NCI-H510A treated with DMSO at 0.1 percent for 48 hours (cell line): Measurements from ENCODE around the gene GEMIN2.
A peak's percentile ranks its signal among the peaks of the same experiment; 100 is the strongest.
"Not testable (repeated sequence)": the region's sequence is repeated elsewhere in the genome, so short reads cannot be mapped to it uniquely, and the experiment has no call there.

Source experiments
- DNase-seq: peaks from one replicate; lab custom pipeline; 2025; lab: John Stamatoyannopoulos, UW

Gene GEMIN2, protein sequence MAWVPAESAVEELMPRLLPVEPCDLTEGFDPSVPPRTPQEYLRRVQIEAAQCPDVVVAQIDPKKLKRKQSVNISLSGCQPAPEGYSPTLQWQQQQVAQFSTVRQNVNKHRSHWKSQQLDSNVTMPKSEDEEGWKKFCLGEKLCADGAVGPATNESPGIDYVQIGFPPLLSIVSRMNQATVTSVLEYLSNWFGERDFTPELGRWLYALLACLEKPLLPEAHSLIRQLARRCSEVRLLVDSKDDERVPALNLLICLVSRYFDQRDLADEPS

DNA sequence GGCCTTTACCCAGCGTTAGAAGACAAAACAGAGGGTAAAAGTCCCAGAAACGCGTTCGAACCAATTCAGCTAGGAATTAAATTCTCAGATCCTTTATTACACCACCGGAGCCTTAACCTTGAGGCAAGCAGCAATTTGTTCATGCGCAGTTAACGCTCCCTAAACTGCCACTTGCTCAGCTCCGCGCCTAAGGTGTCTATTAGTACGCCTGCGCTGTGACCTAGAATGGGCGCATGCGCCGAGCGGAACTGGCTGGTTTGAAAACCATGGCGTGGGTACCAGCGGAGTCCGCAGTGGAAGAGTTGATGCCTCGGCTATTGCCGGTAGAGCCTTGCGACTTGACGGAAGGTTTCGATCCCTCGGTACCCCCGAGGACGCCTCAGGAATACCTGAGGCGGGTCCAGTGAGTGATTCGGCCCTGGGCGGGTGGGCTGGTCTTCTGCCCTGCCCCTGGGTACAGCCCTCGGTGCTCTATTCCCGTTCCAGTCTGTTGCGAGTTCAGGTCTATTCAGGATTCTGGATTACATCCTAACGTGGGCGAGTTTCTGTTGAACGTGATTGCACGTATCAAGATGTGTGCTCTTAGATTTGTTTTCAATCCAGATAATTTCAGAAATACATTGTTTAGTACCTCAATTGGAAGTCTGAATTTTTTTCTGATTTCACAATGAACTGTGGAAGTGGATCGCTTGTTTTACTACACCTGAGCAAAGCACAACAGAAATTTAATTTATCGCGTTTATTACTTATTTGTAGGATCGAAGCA is at the start of gene GEMIN2:
Gene GEMIN2 (plus strand): TSS at position 251 of the 766 bp plus-strand sequence. CDS start 16 bp downstream, at position 267.
- peak; percentile 93 for DNase-seq

DNA sequence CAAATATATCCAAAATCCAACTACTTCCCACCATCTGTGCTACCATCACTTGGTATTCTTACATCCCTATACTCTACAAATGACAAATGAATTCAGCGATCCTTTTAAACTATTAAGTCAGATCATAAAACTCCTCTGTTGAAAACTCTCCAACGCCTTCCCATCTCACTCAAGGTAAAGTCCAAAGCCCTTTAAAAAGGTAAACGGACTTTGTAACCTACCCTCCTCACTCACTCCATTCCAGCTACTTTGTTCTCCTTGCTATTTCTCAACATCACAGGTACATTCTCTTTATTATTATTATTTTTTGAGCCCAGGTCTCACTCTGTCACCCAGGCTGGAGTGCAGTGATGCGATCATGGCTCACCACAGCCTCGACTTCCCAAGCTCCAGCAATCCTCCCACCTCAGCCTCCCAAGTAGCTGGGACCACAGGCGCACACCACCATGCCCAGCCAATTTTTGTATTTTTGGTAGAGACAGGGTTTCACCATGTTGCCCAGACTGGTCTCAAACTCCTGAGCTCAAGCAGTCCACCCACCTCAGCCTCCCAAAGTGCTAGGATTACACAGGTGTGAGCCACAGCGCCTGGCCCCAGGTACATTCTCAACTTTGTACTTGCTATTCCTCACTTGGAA is 44.8 kb upstream of the GEMIN2 start:
- DNase-seq, result not testable (repeated sequence)

GRCh38 chr14:39069923-39070322 is 44.2 kb upstream of the GEMIN2 start:
- DNase-seq, result no peak

- DNase-seq, result no peak
Measured at GRCh38 chr14:39071096-39071495, 43.0 kb upstream of the GEMIN2 start.

DNA sequence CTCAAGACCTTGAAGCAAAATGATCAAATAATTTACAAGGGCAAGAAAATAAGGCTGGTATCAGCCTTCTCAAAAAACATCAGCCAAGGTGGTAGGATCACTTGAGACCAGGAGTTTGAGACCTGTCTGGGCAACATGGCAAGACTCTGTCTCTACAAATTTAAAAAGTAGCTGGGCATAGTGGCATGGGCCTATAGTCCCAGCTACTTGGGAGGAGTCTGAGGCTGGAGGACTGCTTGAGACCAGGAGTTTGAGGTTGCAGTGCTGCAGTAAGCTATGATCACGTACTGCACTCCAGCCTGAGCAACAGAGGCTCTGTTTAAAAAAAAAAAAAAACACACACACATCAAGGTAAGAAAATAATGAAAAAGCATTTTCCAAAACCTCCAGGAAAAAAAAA is 33.2 kb upstream of the GEMIN2 start:
- DNase-seq, result no peak

DNA sequence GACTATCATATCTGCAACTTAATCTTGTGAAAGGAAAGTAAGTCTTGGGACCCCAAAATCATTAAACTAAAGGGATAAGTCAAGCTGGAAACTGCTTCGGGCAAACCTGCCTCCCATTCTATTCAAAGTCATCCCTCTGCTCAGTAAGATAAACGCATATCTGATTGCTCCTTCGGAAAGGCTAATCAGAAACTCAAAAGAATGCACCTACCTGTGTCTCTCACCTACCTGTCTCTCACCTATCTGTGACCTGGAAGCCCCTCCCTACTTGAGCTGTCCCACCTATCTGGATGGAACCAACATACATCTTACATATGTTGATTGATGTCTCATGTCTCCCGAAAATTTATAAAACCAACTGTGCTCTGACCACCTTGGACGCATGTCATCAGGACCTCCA is 31.0 kb upstream of the GEMIN2 start:
- no peak for DNase-seq

DNA sequence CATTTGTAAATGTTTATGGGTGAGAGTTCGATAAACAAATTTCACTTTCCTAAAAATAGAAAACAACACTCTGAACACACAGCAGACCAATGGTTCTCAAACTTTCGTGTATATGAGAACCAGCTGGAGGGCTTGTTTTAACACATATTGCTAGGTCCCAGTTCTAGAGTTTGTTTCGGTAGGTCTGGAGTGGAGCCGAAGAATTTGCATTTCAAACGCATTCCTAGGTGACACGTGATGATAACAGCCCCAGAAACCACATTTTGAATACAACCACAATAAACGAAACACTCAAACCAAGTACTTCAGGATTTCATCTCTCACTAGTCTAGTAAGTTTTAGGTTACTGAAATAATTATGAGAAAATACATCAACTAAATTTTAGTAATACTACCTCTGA is 28.2 kb upstream of the GEMIN2 start:
- no peak for DNase-seq

GRCh38 chr14:39087493-39087892 is 26.6 kb upstream of the GEMIN2 start:
- DNase-seq, result no peak

DNA sequence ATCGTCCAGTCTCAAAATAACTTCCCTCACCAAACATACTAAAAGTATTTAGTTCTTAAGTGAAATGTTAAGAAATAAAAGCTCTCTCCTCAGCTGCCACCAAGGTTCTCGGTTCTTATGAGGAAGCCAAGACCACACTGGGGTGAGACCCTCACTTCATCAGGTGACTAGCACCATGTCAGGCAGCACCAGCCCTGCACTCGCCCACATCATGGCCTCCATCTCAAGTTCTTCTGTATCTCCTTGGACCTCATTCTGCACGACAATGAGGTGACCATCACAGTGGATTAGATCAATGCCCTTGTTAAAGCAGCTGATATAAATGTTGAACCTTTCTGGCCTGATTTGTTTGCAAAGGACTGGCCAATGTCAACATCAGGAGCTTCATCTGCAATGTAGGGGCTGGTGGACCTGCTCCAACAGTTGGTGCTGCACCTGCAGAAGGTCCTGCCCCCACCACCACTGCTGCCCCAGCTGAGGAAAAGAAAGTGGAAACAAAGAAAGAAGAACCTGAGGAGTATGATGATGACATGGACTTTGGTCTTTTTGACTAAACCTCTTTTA is 23.5 kb upstream of the GEMIN2 start:
- DNase-seq, result no peak

GRCh38 chr14:39091716-39092115 is 22.4 kb upstream of the GEMIN2 start:
- DNase-seq, result no peak

DNA sequence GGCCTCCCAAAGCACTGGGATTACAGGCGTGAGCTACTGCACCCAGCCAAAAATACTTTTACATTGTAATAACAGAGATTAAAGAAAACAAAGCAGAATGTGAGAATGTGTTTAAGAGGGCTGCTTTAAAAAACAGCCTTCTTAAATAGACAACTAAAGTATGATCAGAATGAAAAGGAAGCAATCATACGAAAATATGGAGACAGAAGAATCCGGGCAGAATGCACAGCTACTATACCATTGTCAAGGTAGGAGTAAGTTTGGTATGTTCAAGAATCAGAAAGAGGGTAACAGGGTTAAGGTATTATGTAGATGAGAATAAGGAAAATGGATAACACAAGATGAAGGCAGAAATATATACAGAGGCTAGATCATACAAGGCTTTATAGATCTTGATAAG is 19.6 kb upstream of the GEMIN2 start:
- no peak for DNase-seq

DNA sequence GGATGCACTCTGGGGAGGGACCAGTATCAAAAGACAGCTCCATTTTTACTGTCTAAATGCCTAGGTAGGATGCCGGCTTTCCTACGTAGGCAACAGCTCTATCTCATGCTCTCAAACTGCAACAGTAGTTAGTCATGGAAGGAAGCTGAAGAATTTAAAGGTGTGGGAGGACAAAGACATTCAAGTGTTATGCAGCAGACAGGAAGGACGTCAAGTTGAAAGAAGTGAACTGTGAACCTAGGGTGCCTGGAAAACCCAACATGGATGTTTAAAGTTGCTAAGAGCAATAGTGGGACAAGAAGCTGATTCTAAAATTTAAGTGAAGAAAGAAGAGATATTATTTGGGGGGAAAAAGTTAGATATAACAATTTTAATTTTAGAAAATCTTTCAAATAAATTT is 17.0 kb upstream of the GEMIN2 start:
- DNase-seq, result no peak

- not testable (repeated sequence) for DNase-seq
Measured at GRCh38 chr14:39099215-39099614, 14.9 kb upstream of the GEMIN2 start.

DNA sequence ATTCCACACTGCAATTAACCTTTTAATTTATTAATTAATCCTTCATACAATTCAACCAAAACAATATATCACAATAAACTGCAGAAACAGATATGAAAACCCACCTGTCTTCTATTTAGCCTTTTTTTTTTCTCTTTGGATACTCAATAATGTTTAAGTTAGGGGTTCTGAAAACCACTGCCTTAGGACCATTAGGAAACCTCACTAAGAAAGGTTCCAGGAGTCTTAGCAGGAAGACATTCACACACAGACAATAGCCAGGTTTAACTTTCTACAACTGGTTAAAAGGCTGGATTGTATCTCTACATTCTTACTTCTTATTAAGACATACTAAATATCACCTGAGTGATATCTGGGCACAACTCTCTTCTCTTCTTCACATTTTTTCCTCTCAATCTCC is 14.4 kb upstream of the GEMIN2 start:
- no peak for DNase-seq

DNA sequence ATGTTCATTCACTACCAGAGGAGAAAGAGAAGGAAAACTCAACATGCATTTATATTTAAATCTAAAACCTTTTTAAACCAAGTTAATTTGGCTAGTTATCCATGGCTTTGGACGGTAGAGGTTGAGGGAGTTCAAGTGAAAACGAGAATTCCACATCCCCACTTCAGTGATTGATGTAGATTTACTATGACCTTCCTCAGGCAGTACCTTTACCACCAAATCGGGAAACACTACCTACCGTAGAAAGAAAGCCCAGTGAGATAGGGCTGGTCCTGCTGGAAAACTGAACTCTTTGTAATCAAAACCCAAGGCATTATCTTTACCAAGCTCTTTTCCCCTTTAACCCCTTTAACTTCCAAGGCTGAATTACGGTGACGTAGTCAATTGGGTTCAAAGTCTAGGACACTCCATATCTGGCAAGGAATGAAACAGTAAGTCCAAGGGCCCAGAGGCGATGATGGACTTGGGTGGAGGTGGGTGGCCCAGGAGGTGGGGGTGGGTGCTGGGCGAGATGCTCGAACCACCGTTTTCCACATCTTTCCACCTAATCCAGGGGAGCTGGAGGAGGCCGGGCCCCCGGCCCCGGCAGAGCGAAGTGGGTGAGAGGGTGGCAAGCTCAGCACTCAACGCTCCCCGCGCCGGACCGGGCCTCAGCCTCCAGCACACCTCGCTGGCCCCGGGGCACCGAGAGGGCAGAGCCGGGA is 11.7 kb upstream of the GEMIN2 start:
- DNase-seq, result peak; percentile 46

DNA sequence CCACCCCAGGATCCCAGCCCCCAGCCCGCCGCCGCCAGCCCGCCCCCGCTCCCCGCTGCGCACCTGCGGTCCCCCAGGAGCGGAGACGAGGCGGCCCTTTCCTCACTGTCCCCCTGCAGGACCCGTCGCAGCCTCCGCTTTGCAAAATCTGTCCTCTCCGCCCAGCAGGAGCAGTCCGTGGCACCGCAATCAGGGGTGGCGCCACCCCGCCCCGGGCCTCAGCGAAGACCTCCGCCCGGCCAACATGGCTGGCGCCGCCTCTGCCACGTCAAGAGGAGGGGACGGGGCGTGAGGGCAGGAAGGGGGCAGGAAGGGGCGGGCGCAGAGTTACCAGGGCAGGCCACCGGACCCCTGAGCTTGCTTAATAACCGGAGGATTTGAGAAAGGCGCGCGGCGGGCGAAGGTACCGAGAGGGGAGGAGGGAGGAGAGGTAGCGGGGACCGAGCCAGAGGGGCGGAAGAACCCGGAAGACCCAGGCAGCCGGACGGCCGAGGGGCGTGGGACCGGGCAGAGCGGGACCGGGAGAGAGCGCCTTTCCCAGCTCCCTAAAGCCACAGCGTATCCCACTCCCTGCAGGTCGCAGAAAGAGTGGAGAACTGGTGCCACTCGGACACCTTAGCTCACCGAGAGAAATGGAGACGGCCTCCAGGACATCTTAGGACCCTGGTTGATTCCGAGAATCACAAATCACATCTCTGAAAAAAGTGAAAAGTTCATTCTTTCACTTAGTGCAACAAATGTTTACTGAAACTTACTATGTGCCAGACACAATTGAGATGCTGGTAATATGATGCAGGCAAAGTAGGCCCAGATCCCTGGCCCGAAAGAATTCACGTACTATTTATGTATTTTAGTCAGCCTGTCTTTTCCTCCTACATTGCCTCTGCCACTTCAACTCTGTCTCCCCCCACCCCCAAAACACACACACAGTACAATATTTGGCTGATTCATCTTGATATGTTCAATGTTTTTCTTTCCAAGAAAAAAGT is 10.9 kb upstream of the GEMIN2 start, which contains the start of gene SEC23A:
Gene SEC23A (minus strand): TSS at position 267 of the 989 bp plus-strand sequence. CDS start 7,117 bp downstream, outside the sequence.
- DNase-seq, result peak; percentile 92

GRCh38 chr14:39104078-39104801 is 9.9 kb upstream of the GEMIN2 start:
- not testable (repeated sequence) for DNase-seq

DNA sequence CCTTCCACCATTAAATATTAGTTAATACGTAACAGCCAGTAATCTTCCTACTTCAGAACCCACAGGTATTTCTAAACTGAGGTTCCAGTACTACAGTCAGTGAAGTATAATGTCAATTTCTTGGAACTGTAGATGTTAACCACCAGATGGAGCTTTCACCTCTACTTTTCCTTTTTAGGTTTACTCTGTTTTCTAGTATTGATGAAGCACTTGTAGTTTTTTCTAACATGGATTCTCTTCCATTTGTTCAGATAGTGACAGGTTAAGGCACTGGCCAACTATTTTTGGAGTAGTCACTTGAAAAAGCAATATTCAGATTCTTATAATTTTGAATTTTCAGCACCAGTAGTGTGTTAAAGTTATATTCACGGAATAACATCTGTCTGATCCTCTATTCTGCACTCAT is 6.5 kb upstream of the GEMIN2 start:
- peak; percentile 47 for DNase-seq

DNA sequence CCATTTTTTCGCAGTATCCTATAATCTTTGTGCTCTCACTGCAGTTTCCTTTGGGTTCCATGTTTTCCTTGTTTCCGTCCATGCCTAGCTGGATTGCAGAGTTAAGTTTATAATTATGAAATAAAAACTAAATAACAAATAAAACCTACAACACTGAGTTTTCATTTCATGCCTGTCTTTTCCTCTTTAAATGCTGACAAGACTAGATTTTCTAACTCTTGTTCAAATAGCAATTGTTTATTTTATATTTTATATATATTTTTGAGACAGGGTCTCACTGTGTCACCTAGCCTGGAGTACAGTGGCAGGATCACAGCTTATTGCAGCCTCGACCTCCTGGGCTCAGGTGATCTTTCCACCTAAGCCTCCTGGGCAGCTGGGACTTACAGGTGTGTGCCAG is 5.3 kb upstream of the GEMIN2 start:
- no peak for DNase-seq
